Omental fat pad (tissue), 4 donors: Measurements from ENCODE around the gene PLXNA4. TPM values are rescaled to one million over a fixed set of nuclear protein-coding genes. Genes with fewer than 3 reads are reported as not detected.

ENCODE experiments used
- ATAC-seq: fragments of 150-250 bp; one replicate; pipeline ENCODE4 v1.9.1; 2016; ENCODE audit warnings: mild to moderate bottlenecking, moderate library complexity; ENCODE audit not compliant: low FRiP score
- DNase-seq: peaks from one replicate; pipeline ENCODE4 v3.0.0-alpha.2; 2019; ENCODE audit warnings: low spot score
- total RNA-seq, 4 donors: library from RNA; depleted of rRNA; stranded (reverse); fragments of >200 nt; gene quantifications; one replicate each; pipeline ENCODE4 v1.1.0, GENCODE V29; 2016
- TF ChIP-seq, protein P1 (sequence below), 3 donors: fragments of 450-650 bp; IDR thresholded peaks; one replicate each; pipeline ENCODE4 v1.5.1; 2016 to 2017; ENCODE audit warnings: antibody characterized with exemption in 3 of 3, mild to moderate bottlenecking in 3 of 3, moderate library complexity in 2 of 3

Gene PLXNA4
- total RNA-seq, 4 donors from 2014 or later: 31.4 to 111 (median 41.9) TPM

DNA sequence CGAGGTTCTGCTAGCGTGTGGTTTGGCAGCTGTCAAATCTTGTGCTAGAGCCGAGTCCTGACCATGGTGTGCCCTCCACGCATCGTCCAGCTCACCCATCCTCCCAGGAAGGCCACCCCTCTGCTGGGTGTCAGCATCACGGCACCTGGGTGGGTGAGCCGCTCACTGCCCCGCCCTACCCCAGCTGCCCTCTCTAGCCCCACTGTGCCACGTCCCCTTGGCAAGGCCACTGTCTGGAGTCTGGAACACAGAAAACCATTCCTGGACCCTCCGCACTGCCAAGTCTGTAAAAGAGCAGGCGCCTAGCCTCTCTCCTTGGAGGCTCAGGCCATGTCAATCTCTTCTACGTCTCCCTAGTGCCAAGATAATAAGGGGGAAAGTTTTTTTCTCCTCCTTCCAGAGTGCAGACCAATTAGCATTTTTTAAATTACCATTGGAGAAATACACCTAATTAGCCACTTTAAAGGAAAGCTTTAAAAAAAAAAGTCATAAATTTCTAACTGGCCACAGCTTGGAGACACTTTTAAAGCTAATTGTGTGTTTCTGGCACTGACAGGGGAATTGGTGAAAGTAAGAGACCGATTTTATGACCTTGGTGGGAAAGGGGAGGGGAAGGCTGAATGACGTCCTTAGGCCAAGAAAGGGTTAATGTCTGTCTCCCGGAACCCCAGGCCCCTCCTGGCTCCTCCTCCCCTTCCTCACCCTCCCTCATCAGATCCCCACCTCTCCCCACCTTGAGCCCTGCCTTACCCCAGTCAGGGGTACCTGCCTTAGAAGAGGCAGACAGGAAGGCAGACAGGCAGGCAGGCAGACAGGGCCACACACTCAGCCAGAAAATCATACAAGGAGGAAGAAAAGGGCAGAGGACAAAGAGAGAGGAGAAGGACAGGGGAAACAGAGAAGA is 151.2 kb downstream of the PLXNA4 start:
- DNase-seq (no peak), ATAC-seq (no peak)
- TF ChIP-seq, protein P1, sequence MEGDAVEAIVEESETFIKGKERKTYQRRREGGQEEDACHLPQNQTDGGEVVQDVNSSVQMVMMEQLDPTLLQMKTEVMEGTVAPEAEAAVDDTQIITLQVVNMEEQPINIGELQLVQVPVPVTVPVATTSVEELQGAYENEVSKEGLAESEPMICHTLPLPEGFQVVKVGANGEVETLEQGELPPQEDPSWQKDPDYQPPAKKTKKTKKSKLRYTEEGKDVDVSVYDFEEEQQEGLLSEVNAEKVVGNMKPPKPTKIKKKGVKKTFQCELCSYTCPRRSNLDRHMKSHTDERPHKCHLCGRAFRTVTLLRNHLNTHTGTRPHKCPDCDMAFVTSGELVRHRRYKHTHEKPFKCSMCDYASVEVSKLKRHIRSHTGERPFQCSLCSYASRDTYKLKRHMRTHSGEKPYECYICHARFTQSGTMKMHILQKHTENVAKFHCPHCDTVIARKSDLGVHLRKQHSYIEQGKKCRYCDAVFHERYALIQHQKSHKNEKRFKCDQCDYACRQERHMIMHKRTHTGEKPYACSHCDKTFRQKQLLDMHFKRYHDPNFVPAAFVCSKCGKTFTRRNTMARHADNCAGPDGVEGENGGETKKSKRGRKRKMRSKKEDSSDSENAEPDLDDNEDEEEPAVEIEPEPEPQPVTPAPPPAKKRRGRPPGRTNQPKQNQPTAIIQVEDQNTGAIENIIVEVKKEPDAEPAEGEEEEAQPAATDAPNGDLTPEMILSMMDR (IDR thresholded peaks at IDR 0.05): no peak

DNA sequence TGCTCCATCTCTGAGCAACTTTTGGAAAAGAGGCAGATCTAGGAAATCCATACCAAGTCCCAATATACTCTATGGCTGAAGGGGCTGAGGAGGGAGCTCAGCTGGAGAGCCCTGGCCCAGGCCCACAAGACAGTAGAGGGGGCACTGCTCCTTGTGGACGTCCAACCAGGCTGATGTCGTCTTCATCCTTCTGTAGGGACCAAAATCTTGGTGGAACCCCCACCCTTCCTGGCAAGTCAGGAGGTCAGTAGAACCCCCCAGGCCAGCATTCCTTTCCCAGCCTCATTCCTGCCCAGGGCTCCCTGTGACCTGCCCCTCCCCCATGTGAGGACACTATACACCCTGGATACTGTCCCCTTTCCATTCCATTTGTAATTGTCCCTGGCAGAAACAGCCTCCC is 152.0 kb downstream of the PLXNA4 start:
- TF ChIP-seq, protein P1 (IDR thresholded peaks at IDR 0.05): no peak
- no peak for DNase-seq
- ATAC-seq: no peak

DNA sequence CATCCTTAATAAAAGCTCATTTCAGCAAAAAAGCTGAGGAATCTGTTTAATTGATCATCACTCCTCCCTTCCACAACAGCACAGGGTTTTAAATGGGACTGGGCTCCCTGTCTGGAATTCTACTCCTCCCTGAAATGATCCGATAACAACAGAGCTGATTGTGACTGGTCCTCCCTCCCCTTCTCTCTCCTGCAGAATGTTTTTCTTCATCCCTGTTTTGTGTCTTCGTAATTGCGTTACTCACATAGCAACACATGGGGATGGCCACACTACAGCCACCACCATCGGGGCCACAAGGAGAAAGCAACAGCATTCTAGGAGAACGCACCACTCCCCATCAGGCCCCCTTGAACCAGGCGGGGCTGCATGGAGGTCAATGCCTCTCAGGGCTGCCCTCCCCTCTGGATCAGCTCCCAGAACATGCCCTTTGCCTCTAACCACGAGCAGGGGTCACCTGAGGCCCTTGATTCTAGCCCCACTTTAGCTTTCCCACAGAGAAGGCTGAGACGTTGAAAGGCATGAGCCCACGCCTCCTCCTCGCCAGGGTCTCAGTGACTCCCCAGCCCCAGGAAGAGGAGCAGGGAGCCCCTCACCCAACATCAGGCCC is 152.6 kb downstream of the PLXNA4 start:
- ATAC-seq: no peak
- TF ChIP-seq, protein P1 (IDR thresholded peaks at IDR 0.05): no peak

DNA sequence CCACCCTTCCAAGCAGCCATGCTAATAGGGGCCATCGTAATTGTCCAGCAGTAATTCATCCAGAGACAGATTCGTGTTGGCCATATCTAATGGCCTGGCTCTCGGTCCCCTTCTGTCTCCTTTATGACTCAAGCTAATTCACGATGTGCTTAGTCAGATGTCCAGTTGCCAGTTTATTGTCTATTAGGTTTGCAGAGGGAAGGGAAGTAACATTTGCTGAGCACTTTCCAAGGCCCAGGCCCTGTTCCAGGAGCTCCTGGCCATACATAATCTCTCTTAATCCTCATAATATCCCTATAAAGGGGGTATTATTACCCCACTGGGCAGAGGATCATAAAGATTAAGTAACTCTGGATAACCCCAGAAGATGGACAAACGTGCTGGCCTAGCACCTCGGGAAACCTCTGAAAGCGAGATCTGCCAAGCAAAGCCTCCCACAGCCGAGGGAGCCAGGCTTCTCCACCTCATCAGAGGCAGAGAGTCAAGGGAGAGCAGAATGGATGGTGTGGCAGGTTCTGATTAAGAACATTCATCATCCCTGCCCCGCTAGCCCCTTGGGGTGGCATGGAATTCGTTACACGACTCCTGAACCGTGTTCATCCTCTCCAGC is 153.7 kb downstream of the PLXNA4 start:
- no peak for DNase-seq
- peak; percentile 63 for ATAC-seq
- TF ChIP-seq, protein P1 (IDR thresholded peaks at IDR 0.05): no peak

More for the DNA sequence above, 152.6 kb downstream of the PLXNA4 start:
- DNase-seq: no peak

DNA sequence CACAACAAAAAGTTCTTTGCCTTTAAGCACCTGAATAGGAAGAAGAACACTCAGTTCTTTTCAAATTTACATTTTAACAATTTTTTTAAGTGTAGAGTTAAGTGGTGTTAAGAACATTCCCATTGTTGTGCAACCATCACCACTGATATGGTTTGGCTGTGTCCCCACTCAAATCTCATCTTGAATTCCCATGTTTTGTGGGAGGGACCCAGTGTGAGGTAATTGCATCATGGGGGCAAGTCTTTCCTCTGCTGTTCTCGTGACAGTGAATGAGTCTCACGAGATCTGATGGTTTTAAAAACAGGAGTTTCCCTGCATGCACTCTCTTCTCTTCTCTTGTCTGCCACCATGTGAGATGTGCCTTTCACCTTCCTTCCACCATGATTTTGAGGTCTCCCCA is 155.7 kb downstream of the PLXNA4 start:
- ATAC-seq: no peak
- TF ChIP-seq, protein P1 (IDR thresholded peaks at IDR 0.05): no peak
- no peak for DNase-seq

DNA sequence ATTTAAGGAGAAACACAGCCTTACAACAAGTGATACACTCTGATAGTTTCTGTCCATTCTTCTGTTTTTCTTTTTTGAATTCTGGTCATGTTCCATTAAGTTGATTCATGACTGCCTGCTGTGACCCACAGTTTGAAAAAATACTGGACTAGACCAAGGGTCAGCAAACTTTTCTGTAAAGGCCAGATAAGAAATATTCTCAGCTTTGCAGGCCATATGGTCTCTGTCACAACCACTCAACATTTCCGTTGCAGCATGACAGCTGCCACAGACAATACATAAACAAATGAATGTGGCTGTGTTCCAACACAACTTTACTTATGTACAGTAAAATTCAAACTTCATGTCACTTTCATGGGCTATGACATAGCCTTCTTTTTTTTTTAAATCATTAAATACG is 156.7 kb downstream of the PLXNA4 start:
- DNase-seq (no peak), ATAC-seq (no peak)
- TF ChIP-seq, protein P1 (IDR thresholded peaks at IDR 0.05): no peak
